ENCODE measurements around the gene APBA1.
A peak's percentile ranks its signal among the peaks of the same experiment; 100 is the strongest.

Gene APBA1

GRCh38 chr9:69671879-69672595 is at the start of gene APBA1:
TSS of gene APBA1 (minus strand) at chr9:69672371.
- Mint-ChIP-seq H3K27me3 (peaks cover 15% of the 10 kb centered on the region), H3K36me3 (no peaks in the 10 kb centered on the region), H3K4me3 (peak within 1 kb of the TSS; percentile 78), H3K27ac (no peak within 1 kb of the TSS), H3K4me1 (peaks cover 3% of the 10 kb centered on the region), H3K9me3 (no peaks in the 10 kb centered on the region)
- DNase-seq (ENCODE audit: low spot score in 2 of 2) (peak in 1 of 2 donors; percentile 22), ATAC-seq (ENCODE audit: low read depth) (peak; percentile 52)

GRCh38 chr9:69719983-69720382 is 47.8 kb upstream of the APBA1 start:
- H3K4me1 Mint-ChIP-seq, result no peaks in the 10 kb centered on the region
- H3K36me3 Mint-ChIP-seq, result peaks cover 51% of the 10 kb centered on the region
- ATAC-seq (ENCODE audit: low read depth) (no peak), DNase-seq (ENCODE audit: low spot score in 2 of 2) (no peak)
- H3K4me3 Mint-ChIP-seq, result no peak overlapping the region
- H3K27me3 Mint-ChIP-seq, result no peaks in the 10 kb centered on the region
- no peaks in the 10 kb centered on the region for H3K9me3 Mint-ChIP-seq
- H3K27ac Mint-ChIP-seq, result peak overlapping the region; percentile 58

DNA sequence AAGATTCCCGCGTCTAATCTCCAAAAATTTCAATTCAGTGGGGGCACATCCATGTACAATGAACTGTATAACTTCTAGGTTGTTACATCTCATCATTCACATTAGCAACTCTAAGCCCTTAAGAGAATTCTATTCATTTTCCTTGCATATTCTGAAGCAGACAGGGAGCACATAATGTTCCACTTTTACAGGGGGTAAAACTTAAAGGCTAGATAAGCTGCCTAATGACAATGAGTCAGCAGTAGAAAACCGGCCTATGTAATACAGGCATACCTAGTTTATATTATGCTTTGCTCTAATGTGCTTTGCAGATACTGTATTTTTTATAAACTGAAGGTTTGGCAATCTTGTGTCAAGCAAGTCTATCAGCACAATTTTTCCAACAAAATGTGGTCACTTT is 47.2 kb upstream of the APBA1 start:
- no peak for DNase-seq (ENCODE audit: low spot score in 2 of 2)
- Mint-ChIP-seq H3K4me3 (no peak overlapping the region), H3K27ac (no peak overlapping the region), H3K4me1 (no peaks in the 10 kb centered on the region), H3K27me3 (no peaks in the 10 kb centered on the region), H3K9me3 (no peaks in the 10 kb centered on the region), H3K36me3 (peaks cover 49% of the 10 kb centered on the region)
- ATAC-seq (ENCODE audit: low read depth), result no peak

- Mint-ChIP-seq H3K4me1 (no peaks in the 10 kb centered on the region), H3K36me3 (peaks cover 43% of the 10 kb centered on the region), H3K4me3 (no peak overlapping the region), H3K27me3 (no peaks in the 10 kb centered on the region), H3K27ac (no peak overlapping the region), H3K9me3 (no peaks in the 10 kb centered on the region)
- ATAC-seq (ENCODE audit: low read depth), result no peak
- no peak for DNase-seq (ENCODE audit: low spot score in 2 of 2)
Measured at GRCh38 chr9:69718218-69718617, 46.0 kb upstream of the APBA1 start.

- no peak overlapping the region for H3K4me3 Mint-ChIP-seq
- no peak overlapping the region for H3K27ac Mint-ChIP-seq
- no peak for ATAC-seq (ENCODE audit: low read depth)
- peaks cover 30% of the 10 kb centered on the region for H3K36me3 Mint-ChIP-seq
- H3K4me1 Mint-ChIP-seq, result no peaks in the 10 kb centered on the region
- H3K9me3 Mint-ChIP-seq, result no peaks in the 10 kb centered on the region
- no peak for DNase-seq (ENCODE audit: low spot score in 2 of 2)
- no peaks in the 10 kb centered on the region for H3K27me3 Mint-ChIP-seq
Measured at GRCh38 chr9:69715825-69716224, 43.7 kb upstream of the APBA1 start.

- Mint-ChIP-seq H3K27me3 (no peaks in the 10 kb centered on the region), H3K9me3 (no peaks in the 10 kb centered on the region), H3K36me3 (peaks cover 28% of the 10 kb centered on the region), H3K4me1 (no peaks in the 10 kb centered on the region), H3K27ac (no peak overlapping the region), H3K4me3 (no peak overlapping the region)
- no peak for DNase-seq (ENCODE audit: low spot score in 2 of 2)
- ATAC-seq (ENCODE audit: low read depth), result no peak
Measured at GRCh38 chr9:69715096-69715495, 42.9 kb upstream of the APBA1 start.

GRCh38 chr9:69697475-69697874 is 25.3 kb upstream of the APBA1 start:
- H3K27ac Mint-ChIP-seq, result no peak overlapping the region
- DNase-seq (ENCODE audit: low spot score in 2 of 2), result no peak
- H3K36me3 Mint-ChIP-seq, result peaks cover 6% of the 10 kb centered on the region
- peaks cover 18% of the 10 kb centered on the region for H3K9me3 Mint-ChIP-seq
- no peak for ATAC-seq (ENCODE audit: low read depth)
- no peaks in the 10 kb centered on the region for H3K4me1 Mint-ChIP-seq
- no peak overlapping the region for H3K4me3 Mint-ChIP-seq
- peaks cover 3% of the 10 kb centered on the region for H3K27me3 Mint-ChIP-seq

GRCh38 chr9:69696802-69697201 is 24.6 kb upstream of the APBA1 start:
- H3K27me3 Mint-ChIP-seq, result peaks cover 3% of the 10 kb centered on the region
- peaks cover 5% of the 10 kb centered on the region for H3K36me3 Mint-ChIP-seq
- no peaks in the 10 kb centered on the region for H3K4me1 Mint-ChIP-seq
- no peak for DNase-seq (ENCODE audit: low spot score in 2 of 2)
- H3K27ac Mint-ChIP-seq, result no peak overlapping the region
- H3K4me3 Mint-ChIP-seq, result no peak overlapping the region
- H3K9me3 Mint-ChIP-seq, result peaks cover 18% of the 10 kb centered on the region
- no peak for ATAC-seq (ENCODE audit: low read depth)

DNA sequence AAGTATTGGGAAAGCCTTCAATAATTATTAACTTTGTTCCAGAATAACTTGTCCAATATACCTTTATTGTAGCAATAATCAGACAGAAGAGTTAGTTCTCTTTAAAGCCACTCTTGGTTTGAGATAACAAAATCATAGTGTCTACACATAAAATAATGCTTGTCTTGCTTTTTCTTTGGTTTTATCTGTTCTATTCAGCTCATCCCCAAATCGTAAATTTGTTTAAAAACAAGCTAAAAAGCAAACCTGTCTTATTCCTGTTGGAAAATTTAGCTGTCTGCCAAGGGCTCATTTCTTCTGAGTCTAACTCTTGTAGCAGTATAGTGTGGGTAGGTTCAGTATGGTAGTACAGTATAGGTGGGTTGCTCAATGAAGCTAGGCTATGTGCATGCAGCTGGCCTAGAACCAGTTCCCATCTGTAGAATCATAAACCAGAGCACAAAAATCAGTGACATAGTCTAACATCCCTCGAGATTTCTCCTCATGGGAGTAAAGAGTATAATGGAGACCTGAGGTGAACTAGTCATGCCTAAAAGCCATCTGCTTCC is 17.9 kb upstream of the APBA1 start:
- Mint-ChIP-seq H3K27ac (no peak overlapping the region), H3K36me3 (no peaks in the 10 kb centered on the region), H3K27me3 (peaks cover 2% of the 10 kb centered on the region), H3K4me3 (no peak overlapping the region), H3K4me1 (no peaks in the 10 kb centered on the region), H3K9me3 (peaks cover 6% of the 10 kb centered on the region)
- DNase-seq (ENCODE audit: low spot score in 2 of 2), result no peak
- no peak for ATAC-seq (ENCODE audit: low read depth)

DNA sequence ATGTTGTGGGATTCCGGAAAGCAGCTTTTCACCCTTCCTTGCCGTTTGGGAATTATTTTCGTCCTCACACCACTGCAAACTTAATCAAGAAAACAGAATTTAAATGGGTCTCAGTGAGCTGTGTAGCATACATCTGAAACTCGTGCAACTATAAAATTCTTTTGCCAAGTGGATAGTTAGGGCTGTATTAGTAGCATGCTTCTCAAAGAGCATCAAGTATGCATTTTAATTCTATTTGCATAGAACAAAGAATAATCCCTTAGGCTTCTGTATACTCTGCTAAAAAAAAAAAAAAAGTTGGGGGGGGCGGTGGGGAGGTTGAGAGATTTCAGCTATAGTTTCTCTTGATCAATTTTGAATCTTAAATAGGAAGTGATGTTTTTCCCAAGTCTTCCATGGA is 11.8 kb upstream of the APBA1 start:
- no peak overlapping the region for H3K27ac Mint-ChIP-seq
- no peaks in the 10 kb centered on the region for H3K27me3 Mint-ChIP-seq
- ATAC-seq (ENCODE audit: low read depth) (no peak), DNase-seq (ENCODE audit: low spot score in 2 of 2) (no peak)
- H3K9me3 Mint-ChIP-seq, result no peaks in the 10 kb centered on the region
- no peak overlapping the region for H3K4me3 Mint-ChIP-seq
- no peaks in the 10 kb centered on the region for H3K36me3 Mint-ChIP-seq
- H3K4me1 Mint-ChIP-seq, result no peaks in the 10 kb centered on the region

DNA sequence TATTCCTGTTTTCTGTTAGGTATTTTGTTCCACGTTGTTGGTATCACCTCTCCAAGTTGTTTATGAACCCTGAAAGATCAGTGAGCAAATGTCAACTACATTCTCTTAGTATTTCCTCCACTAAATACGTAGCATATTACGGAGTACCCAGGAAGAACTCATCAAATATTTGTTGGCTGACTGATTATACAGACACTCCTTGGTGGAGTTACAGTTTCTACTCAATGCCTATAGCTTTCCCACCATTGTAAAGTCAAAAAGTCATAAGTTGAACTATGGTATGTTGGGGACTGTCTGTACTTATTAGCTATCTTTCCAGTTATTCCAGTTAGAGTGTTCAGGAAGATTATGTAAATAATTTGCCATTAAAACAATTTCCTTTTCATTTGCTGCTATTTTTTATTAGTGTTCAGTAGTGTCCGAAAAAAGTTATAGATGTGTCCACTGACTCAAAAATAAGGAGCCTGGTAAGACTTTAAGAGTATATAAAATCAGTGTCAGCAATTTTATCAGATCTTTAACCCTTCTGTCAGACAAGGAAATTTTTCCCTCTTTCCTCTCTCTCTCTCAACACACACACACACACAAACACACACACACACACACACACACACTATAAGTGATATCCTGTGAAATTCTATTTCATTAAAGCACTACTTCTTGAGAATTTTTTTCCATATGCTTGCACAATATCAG is 6.8 kb upstream of the APBA1 start:
- H3K9me3 Mint-ChIP-seq, result no peaks in the 10 kb centered on the region
- no peak overlapping the region for H3K27ac Mint-ChIP-seq
- no peaks in the 10 kb centered on the region for H3K36me3 Mint-ChIP-seq
- no peaks in the 10 kb centered on the region for H3K4me1 Mint-ChIP-seq
- H3K27me3 Mint-ChIP-seq, result peaks cover 3% of the 10 kb centered on the region
- ATAC-seq (ENCODE audit: low read depth), result no peak
- no peak overlapping the region for H3K4me3 Mint-ChIP-seq
- DNase-seq (ENCODE audit: low spot score in 2 of 2), result no peak

DNA sequence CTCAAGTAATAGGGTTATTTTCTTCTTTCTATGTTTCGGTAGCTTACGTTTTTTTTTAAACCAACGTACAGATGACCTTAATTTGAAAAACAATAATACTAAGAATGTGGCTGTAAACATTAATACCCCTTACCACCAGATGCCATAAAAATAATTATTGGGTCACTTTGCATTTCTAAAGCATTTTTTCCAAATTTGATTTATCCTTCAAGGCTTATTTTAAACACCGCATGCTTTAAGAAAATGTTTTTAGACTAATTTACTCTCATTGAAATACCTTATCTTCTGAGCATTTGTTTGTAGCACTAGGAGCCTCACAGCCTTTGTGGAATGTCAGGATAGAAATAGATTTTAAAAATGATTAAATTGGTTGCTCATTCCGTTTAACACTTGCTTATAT is 5.8 kb upstream of the APBA1 start:
- DNase-seq (ENCODE audit: low spot score in 2 of 2), result no peak
- Mint-ChIP-seq H3K27me3 (peaks cover 3% of the 10 kb centered on the region), H3K9me3 (no peaks in the 10 kb centered on the region), H3K4me1 (no peaks in the 10 kb centered on the region), H3K36me3 (no peaks in the 10 kb centered on the region), H3K4me3 (no peak overlapping the region), H3K27ac (no peak overlapping the region)
- no peak for ATAC-seq (ENCODE audit: low read depth)

GRCh38 chr9:69675563-69675962 is 3.4 kb upstream of the APBA1 start:
- no peak overlapping the region for H3K4me3 Mint-ChIP-seq
- no peaks in the 10 kb centered on the region for H3K9me3 Mint-ChIP-seq
- no peak overlapping the region for H3K27ac Mint-ChIP-seq
- ATAC-seq (ENCODE audit: low read depth) (no peak), DNase-seq (ENCODE audit: low spot score in 2 of 2) (no peak)
- H3K36me3 Mint-ChIP-seq, result no peaks in the 10 kb centered on the region
- H3K4me1 Mint-ChIP-seq, result peaks cover 3% of the 10 kb centered on the region
- H3K27me3 Mint-ChIP-seq, result peaks cover 13% of the 10 kb centered on the region

DNA sequence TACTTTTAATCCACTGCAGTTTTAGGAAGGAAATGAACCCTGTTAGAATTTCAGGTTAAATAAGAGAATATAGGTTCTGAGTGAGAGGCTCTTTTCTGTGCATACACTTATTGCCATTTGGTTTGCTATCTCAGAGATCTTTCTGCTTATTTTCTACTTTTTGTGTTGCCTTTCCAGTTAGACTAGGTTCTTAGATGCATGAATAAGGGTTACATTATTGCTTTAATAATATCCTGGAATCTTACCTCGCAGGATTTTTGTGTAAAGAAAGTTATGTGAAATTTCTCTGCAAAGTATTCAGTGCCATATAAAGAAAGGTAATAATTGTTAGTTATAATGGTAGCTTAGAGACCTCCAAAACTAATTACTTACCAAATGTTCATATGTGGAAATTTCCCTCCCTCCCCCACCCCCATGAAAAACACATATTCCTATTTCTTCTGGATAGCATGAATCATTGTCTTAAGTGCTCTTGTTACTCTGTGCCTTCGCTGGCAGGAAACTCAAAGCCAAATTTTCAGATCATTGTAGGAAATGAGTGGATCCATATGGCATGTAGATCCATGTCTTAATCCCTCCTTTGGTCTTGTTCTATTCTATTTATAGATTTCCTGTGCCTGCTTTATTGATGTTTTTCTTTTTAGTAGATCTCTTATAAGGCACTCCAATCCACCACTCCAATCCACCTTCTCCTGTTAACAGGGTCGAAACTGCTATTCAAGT is 2.7 kb upstream of the APBA1 start:
- Mint-ChIP-seq H3K27me3 (peaks cover 15% of the 10 kb centered on the region), H3K4me3 (no peak overlapping the region), H3K9me3 (no peaks in the 10 kb centered on the region), H3K4me1 (peaks cover 3% of the 10 kb centered on the region), H3K27ac (no peak overlapping the region), H3K36me3 (no peaks in the 10 kb centered on the region)
- ATAC-seq (ENCODE audit: low read depth) (no peak), DNase-seq (ENCODE audit: low spot score in 2 of 2) (no peak)

All from memory B cell (primary cell).